MCF 10A (cell line): ENCODE data around the gene RGS10. TPM values are rescaled to one million over a fixed set of nuclear protein-coding genes. Genes with fewer than 3 reads are reported as not detected.

ENCODE experiments used
- BruUV-seq: library from RNA; stranded (reverse); fragments of 400-500 nt; replicated peaks from 2 replicates; lab custom pipeline; 2021; lab: Mats Ljungman, UMichigan
- CTCF ChIA-PET: fragments of 300-600 bp; sonication (Branson Sonifier 250); formaldehyde crosslinking; extraction: SDS; loops from one replicate; lab custom pipeline; 2021; ENCODE audit warnings: antibody characterized with exemption, inconsistent platforms; lab: Yijun Ruan, JAX
- POLR2A ChIA-PET: fragments of 300-600, 350-650 bp; sonication (Branson Sonifier 250); formaldehyde crosslinking; extraction: SDS; loops from one replicate; lab custom pipeline; 2020; ENCODE audit warnings: antibody characterized with exemption, inconsistent platforms; lab: Yijun Ruan, JAX
- DNase-seq: peaks from one replicate; pipeline ENCODE4 v3.0.0-alpha.2; 2018; ENCODE audit not compliant: unreplicated experiment
- H3K27ac Mint-ChIP-seq: one replicate; pipeline ENCODE4 v1.8.0; 2022; ENCODE audit warnings: mild to moderate bottlenecking, low read depth, mixed read lengths; ENCODE audit not compliant: unreplicated experiment
- H3K27me3 Mint-ChIP-seq: one replicate; pipeline ENCODE4 v1.8.0; 2022; ENCODE audit warnings: mixed read lengths; ENCODE audit not compliant: insufficient read depth, unreplicated experiment
- H3K36me3 Mint-ChIP-seq: one replicate; pipeline ENCODE4 v1.8.0; 2022; ENCODE audit warnings: mild to moderate bottlenecking, moderate library complexity, mixed read lengths; ENCODE audit not compliant: insufficient read depth, unreplicated experiment
- H3K4me1 Mint-ChIP-seq: one replicate; pipeline ENCODE4 v1.8.0; 2022; ENCODE audit warnings: mixed read lengths; ENCODE audit not compliant: insufficient read depth, unreplicated experiment
- H3K4me3 Mint-ChIP-seq: one replicate; pipeline ENCODE4 v1.8.0; 2022; ENCODE audit warnings: mild to moderate bottlenecking, moderate library complexity, mixed read lengths; ENCODE audit not compliant: unreplicated experiment
- H3K9me3 Mint-ChIP-seq: one replicate; pipeline ENCODE4 v1.8.0; 2022; ENCODE audit warnings: mixed read lengths; ENCODE audit not compliant: unreplicated experiment
- intact Hi-C: fragments of 100-400 bp; cut with micrococcal nuclease; formaldehyde crosslinking; loops from 2 replicates; pipeline ENCODE4 v1.14.1; 2022
- total RNA-seq: library from RNA; stranded (reverse); gene quantifications from 2 replicates; pipeline ENCODE4 v1.2.3, GENCODE V29; 2022
- TF ChIP-seq, protein P1 (sequence below): fragments of 200-600 bp; IDR thresholded peaks from one replicate; pipeline ENCODE4 v1.8.0; 2022; ENCODE audit warnings: antibody characterized with exemption, mild to moderate bottlenecking; ENCODE audit not compliant: unreplicated experiment

The RGS10 gene
- total RNA-seq, 1 experiment from 2014 or later: 26.0 TPM

DNA sequence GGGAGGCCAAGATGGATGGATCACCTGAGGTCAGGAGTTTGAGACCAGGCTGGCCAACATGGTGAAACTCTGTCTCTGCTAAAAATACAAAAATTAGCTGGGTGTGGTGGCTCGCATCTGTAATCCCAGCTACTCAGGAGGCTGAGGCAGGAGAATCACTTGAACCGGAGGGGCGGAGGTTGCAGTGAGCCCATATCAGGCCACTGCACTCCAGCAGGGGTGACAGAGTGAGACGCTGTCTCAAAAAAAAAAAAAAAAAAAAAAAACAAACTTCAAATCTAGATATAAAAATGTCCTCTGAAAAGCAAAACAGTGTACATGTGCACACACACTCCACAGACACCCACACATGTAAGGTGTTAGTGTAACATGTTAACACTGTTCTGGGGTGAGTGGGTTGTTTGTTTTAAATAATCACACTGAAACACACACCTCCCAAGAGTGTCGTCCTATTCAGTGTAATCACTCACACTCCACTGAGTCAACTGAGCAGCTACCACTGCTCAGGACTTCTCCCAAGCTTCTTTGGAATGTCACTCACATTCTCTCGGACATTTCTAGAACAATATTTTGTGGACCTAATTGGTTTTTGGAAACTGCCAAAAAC lies 12.8 kb upstream of the RGS10 start:
- H3K36me3 Mint-ChIP-seq: no peaks in the 10 kb centered on the region
- intact Hi-C loops: no loop called here
- BruUV-seq: no TSS peak
- CTCF ChIA-PET: interaction anchor here (0.5 to 2.1 kb wide), 2 partner anchors 110 to 236 kb away, joined by 4 to 8 read pairs; no protein-coding TSS in a partner anchor
- TF ChIP-seq, protein P1, sequence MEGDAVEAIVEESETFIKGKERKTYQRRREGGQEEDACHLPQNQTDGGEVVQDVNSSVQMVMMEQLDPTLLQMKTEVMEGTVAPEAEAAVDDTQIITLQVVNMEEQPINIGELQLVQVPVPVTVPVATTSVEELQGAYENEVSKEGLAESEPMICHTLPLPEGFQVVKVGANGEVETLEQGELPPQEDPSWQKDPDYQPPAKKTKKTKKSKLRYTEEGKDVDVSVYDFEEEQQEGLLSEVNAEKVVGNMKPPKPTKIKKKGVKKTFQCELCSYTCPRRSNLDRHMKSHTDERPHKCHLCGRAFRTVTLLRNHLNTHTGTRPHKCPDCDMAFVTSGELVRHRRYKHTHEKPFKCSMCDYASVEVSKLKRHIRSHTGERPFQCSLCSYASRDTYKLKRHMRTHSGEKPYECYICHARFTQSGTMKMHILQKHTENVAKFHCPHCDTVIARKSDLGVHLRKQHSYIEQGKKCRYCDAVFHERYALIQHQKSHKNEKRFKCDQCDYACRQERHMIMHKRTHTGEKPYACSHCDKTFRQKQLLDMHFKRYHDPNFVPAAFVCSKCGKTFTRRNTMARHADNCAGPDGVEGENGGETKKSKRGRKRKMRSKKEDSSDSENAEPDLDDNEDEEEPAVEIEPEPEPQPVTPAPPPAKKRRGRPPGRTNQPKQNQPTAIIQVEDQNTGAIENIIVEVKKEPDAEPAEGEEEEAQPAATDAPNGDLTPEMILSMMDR: no peak
- H3K4me1 Mint-ChIP-seq: no peaks in the 10 kb centered on the region
- H3K27me3 Mint-ChIP-seq: no peaks in the 10 kb centered on the region
- no peak for DNase-seq
- POLR2A ChIA-PET: interaction anchor here (0.6 to 0.7 kb wide), 2 partner anchors 30 to 205 kb away, joined by 3 read pairs; no protein-coding TSS in a partner anchor
- no peak overlapping the region for H3K4me3 Mint-ChIP-seq
- H3K9me3 Mint-ChIP-seq: no peaks in the 10 kb centered on the region
- H3K27ac Mint-ChIP-seq: no peak overlapping the region

DNA sequence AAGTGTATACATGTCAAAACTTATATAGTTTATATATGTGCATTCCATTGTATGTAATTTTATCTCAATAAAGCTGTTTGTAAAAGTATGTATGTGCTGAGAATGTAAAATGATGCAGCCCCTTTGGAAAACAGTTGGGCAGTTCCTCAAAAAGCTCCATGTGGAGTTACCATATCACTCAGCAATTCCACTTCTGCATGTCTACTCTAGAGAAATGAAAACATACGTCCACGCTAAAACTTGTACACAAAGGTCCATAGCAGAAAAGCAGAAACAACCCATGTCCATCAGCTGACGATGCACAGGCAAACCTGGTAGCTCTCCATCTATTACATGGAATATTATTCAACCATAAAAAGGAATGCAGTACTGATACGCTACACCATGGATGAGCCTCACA lies 8.3 kb upstream of the RGS10 start:
- Mint-ChIP-seq H3K27ac (no peak overlapping the region), H3K9me3 (no peaks in the 10 kb centered on the region), H3K4me1 (peaks cover 4% of the 10 kb centered on the region), H3K4me3 (no peak overlapping the region), H3K27me3 (no peaks in the 10 kb centered on the region), H3K36me3 (no peaks in the 10 kb centered on the region)
- TF ChIP-seq, protein P1: no peak
- DNase-seq: no peak
- ChIA-PET CTCF (no interaction called here), POLR2A (interaction anchor here (0.6 to 1.1 kb wide), 2 partner anchors 8 to 46 kb away, joined by 3 read pairs; partner anchors contain the start of genes RGS10 and TIAL1)
- intact Hi-C loops: no loop called here
- BruUV-seq: no TSS peak

DNA sequence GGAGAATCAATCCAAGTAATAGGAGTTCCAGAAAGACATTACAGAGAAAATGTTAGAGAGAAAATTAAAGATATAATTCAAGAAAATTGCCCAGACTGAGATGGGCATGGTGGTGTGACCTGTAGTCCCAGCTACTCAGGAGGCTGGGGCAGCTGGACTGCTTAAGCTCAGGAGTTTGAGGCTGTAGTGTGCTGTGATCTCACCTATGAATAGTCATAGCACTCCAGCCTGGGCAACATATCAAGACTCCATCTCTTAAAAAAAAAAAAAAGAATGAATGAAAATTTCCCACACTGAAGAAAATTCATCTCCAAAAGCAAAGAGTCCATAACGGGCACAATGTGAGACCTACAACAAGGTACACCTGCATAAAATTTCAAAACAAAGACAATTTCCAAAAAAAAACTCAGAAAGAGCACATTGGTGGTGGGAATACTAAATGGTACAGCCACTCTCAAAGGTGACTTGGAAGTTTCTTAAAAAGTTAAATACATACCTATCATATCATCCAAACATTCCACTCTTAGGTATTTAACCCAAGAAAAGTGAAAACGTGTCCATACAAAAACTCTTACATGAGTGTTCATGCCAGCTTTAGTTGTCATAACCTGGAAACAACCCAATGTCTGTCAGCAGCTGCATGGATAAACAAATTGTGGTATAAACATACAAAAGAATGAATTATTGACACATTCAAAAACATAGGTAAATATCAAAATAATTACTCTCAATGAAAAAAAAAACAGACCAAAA lies 6.9 kb upstream of the RGS10 start:
- CTCF ChIA-PET: interaction anchor here (0.5 to 0.8 kb wide), 3 partner anchors 8 to 123 kb away, joined by 3 to 4 read pairs (median 3); no protein-coding TSS in a partner anchor
- Mint-ChIP-seq H3K4me3 (no peak overlapping the region), H3K27ac (no peak overlapping the region), H3K9me3 (no peaks in the 10 kb centered on the region), H3K27me3 (no peaks in the 10 kb centered on the region), H3K4me1 (peaks cover 6% of the 10 kb centered on the region), H3K36me3 (no peaks in the 10 kb centered on the region)
- TF ChIP-seq, protein P1: no peak
- POLR2A ChIA-PET: interaction anchor here (0.5 to 1.1 kb wide), 4 partner anchors 27 to 359 kb away, joined by 3 to 4 read pairs (median 3); partner anchors contain the start of gene TIAL1
- no peak for DNase-seq
- intact Hi-C loops: no loop called here
- no TSS peak for BruUV-seq

DNA sequence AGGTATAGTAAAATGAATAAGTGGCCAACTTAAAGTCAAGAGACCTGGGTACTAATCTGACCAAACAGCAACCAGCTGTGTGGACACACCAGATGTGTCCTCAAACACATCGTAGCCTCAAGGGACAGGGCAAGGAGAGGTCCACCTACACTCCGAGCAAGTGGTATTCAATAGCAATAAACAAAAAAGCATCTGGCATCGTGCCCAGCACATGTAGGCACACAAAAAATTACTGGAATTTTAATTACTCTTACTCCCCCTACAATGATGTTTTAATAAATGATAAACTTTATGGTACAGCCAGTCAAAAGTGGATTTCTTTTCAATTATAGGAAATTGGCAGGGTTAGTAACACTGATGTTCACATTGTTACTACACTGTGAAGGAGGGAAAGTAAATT lies 3.5 kb upstream of the RGS10 start:
- intact Hi-C loops: no loop called here
- Mint-ChIP-seq H3K9me3 (no peaks in the 10 kb centered on the region), H3K36me3 (peaks cover 6% of the 10 kb centered on the region), H3K4me3 (no peak overlapping the region), H3K4me1 (peaks cover 10% of the 10 kb centered on the region), H3K27ac (no peak overlapping the region), H3K27me3 (no peaks in the 10 kb centered on the region)
- CTCF ChIA-PET: interaction anchor here (1.0 kb wide), 1 partner anchor 61 kb away, joined by 3 read pairs; no protein-coding TSS in a partner anchor
- POLR2A ChIA-PET: interaction anchor here (0.6 kb wide), 1 partner anchor 13 kb away, joined by 4 read pairs; no protein-coding TSS in a partner anchor
- TF ChIP-seq, protein P1: no peak
- no TSS peak for BruUV-seq
- DNase-seq: peak; percentile 34
